Subcutaneous abdominal adipose tissue (tissue), 5 donors: Measurements from ENCODE around the gene CBY2.
"Not testable (repeated sequence)": the region's sequence is repeated elsewhere in the genome, so short reads cannot be mapped to it uniquely, and the experiment has no call there.

Experiments
- H3K27ac ChIP-seq: one replicate; pipeline ENCODE4 v1.7.0; 2013; ENCODE audit warnings: low read depth, mild to moderate bottlenecking, inconsistent platforms, low read length, moderate library complexity
- H3K27me3 ChIP-seq, 5 donors: one replicate each; pipeline ENCODE4 v1.7.0; 2013; ENCODE audit warnings: low read length in 5 of 5, inconsistent platforms in 1 of 5; ENCODE audit not compliant: control insufficient read depth in 5 of 5, insufficient read depth in 4 of 5
- H3K36me3 ChIP-seq, 5 donors: one replicate each; pipeline ENCODE4 v1.7.0; 2013; ENCODE audit warnings: low read length in 5 of 5; ENCODE audit not compliant: control insufficient read depth in 5 of 5, insufficient read depth in 5 of 5
- H3K4me1 ChIP-seq, 5 donors: one replicate each; pipeline ENCODE4 v1.7.0; 2013; ENCODE audit warnings: low read length in 5 of 5, mild to moderate bottlenecking in 3 of 5, moderate library complexity in 1 of 5; ENCODE audit not compliant: control insufficient read depth in 5 of 5, insufficient read depth in 5 of 5
- H3K4me3 ChIP-seq, 5 donors: one replicate each; pipeline ENCODE4 v1.7.0; 2013; ENCODE audit warnings: low read length in 5 of 5, low read depth in 1 of 5
- H3K9ac ChIP-seq, 5 donors: one replicate each; pipeline ENCODE4 v1.7.0; 2013; ENCODE audit warnings: low read length in 5 of 5, mild to moderate bottlenecking in 4 of 5, moderate library complexity in 3 of 5
- H3K9me3 ChIP-seq, 5 donors: one replicate each; pipeline ENCODE4 v1.7.0; 2013; ENCODE audit warnings: low read length in 5 of 5; ENCODE audit not compliant: control insufficient read depth in 5 of 5
- donor health status: healthy.
- donor health status: healthy.
- donor health status: healthy.
- donor health status: healthy.
- donor health status: healthy.

CBY2 gene, protein sequence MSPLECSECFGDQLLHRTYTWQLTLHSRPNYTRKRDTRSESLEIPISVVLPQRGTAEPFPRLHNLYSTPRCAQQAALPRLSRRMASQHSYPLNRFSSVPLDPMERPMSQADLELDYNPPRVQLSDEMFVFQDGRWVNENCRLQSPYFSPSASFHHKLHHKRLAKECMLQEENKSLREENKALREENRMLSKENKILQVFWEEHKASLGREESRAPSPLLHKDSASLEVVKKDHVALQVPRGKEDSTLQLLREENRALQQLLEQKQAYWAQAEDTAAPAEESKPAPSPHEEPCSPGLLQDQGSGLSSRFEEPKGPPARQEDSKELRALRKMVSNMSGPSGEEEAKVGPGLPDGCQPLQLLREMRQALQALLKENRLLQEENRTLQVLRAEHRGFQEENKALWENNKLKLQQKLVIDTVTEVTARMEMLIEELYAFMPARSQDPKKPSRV

DNA sequence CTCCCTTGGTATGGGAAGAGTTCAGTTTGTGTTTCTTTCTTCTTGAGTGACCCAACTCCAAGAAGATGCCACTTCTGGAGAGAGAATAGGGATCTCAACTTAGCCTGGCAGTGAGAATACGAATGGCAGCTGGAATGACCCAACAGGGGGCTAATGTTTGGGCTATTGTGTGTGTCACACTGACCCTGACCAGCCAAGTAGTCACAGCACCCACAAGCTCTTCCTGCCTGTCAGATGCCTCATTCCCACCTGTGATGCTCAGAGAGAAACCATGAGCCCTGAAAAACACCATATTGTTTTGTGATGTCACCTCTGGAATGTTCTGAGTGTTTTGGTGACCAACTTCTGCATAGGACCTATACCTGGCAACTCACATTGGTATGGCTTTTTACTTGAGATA, at the start of gene CBY2:
CBY2 (plus strand) TSS at position 233 of the 400 bp plus-strand sequence; CDS start at position 304, 71 bp downstream.
- Histone ChIP-seq H3K27me3 (no peaks in the 10 kb centered on the region), H3K9ac (no peak within 1 kb of the TSS), H3K36me3 (no peaks in the 10 kb centered on the region), H3K9me3 (no peaks in the 10 kb centered on the region), H3K4me3 (no peak within 1 kb of the TSS), H3K27ac (no peak within 1 kb of the TSS), H3K4me1 (peaks cover 0 to 5% (median 0%) of the 10 kb centered on the region in 5 donors)

DNA sequence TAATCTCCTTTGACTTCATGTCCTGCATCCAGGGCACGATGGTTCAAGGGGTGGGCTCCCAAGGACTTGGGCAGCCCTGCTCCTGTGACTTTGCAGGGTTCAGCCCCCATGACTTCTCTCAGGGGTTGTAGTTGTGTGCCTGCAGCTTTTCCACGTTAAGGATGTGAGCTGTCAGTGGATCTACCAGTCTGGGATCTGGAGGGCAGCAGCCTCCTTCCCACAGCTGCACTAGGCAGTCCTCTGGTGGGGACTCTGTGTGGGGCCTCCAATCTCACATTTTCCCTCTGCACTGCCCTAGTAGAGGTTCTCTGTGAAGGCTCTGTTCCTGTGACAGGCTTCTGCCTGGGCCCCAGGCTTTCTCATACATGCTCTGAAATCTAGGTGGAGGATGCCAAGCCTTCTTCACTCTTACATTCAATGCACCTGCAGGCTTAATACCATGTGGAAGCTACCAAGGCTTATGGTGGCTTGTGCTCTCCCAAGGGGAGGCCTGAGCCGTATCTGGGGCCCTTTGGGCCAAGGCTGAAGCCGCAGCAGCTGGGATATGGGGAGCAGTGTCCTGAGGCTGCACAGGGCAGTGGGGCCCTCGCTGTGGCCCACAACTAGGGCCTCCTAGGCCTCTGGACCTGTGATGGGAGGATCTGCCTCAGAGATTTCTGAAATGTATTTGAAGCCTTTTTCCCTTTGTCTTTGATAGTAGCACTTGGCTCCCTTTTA, 47.3 kb upstream of the CBY2 start:
- Histone ChIP-seq H3K36me3 (no peaks in the 10 kb centered on the region), H3K9me3 (peaks cover 0 to 8% (median 5%) of the 10 kb centered on the region in 5 donors), H3K4me3 (no peak overlapping the region), H3K4me1 (no peaks in the 10 kb centered on the region), H3K27me3 (no peaks in the 10 kb centered on the region), H3K9ac (no peak overlapping the region), H3K27ac (no peak overlapping the region)

DNA sequence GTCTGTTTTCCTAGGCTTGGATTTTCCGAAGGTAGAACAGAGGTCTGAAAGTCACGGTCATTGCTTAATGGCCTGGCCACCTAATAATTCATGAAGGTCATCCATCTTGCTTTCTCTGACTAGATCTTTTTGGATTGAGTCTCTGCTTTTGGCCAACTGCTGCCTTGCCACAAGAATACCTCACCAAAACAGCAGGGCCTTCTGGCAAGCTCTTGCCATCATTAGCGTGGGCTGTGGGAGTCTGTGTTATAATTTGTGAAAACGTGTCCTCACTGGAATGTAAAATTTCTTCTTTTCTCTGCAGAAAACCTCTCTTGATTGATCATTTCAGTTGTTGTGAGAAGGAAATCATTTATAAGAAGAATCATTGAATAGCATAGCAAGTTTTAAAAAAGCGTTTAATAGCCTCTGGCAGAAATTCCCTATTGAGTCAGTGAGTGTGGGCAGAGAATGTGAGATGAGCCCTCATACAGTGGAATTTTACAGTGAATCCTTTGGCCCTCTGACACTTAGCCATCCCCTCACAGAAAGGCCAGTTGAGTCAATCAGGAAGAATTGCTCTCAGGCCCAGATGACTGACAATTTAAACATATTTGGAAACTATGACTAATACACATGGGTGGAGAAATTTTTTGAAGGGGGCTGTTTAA, 43.4 kb upstream of the CBY2 start:
- Histone ChIP-seq H3K36me3 (no peaks in the 10 kb centered on the region), H3K27ac (no peak overlapping the region), H3K9ac (no peak overlapping the region), H3K4me1 (no peaks in the 10 kb centered on the region), H3K9me3 (peaks cover 0 to 8% (median 3%) of the 10 kb centered on the region in 5 donors), H3K4me3 (no peak overlapping the region), H3K27me3 (no peaks in the 10 kb centered on the region)

DNA sequence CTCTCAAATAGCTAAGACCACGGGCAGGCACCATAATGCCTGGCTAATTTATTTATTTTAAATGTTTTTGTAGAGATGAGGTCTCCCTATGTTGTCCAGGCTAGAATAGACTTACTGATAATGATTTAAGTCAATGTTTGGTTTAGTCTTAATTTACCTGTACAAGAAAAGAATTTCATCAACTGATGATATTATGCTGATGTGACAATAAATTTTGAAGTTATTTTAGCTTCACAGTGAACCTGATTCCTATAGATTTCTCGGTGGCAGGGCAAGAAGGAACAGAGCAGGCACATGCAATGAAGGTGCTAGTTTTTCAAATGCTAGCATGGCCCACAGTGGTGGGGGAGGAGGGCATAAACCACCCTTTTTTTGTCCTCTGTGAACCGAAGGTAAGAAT, 42.6 kb upstream of the CBY2 start:
- peaks cover 0 to 8% (median 3%) of the 10 kb centered on the region in 5 donors for H3K9me3 ChIP-seq
- no peaks in the 10 kb centered on the region for H3K27me3 ChIP-seq
- no peak overlapping the region for H3K4me3 ChIP-seq
- no peaks in the 10 kb centered on the region for H3K4me1 ChIP-seq
- H3K36me3 ChIP-seq = no peaks in the 10 kb centered on the region
- no peak overlapping the region for H3K27ac ChIP-seq
- no peak overlapping the region for H3K9ac ChIP-seq

DNA sequence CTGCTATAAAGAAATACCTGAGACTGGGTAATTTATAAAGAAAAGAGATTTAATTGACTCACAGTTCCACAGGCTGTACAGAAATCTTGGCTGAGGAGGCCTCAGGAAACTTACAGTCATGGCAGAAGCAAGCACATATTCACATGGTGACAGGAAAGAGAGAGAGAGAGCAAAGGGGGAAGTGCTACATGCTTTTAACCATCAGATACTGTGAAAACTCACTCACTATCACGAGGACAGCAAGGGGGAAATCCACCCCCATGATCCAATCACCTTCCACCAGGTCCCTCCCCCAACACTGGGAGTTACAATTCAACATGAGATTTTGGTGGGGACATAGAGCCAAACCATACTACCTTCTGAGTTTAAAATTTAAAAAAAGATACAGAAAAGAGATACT, 41.7 kb upstream of the CBY2 start:
- H3K9me3 ChIP-seq, H3K27me3 ChIP-seq, H3K36me3 ChIP-seq, H3K9ac ChIP-seq, H3K4me3 ChIP-seq, H3K4me1 ChIP-seq, H3K27ac ChIP-seq: not testable (repeated sequence)

DNA sequence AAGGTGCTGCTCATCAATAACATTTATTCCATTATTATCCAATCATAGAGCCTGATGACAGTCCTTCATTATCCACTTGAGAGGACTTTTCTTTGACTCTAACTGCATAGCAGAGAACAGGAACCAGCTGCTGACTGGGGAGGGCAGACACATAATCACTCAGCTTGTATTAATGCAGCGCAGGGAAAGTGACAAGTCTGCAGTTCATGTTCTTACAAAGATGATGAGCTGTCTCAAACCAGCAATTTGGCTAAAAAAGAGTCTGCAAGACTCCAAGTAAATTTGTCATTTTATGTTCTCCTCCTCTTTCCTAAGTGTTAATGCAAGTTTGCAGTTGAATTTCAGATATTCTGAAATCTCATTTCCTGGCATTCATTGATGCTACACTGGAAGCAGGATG, 40.0 kb upstream of the CBY2 start:
- Histone ChIP-seq H3K4me3 (no peak overlapping the region), H3K27ac (no peak overlapping the region), H3K27me3 (no peaks in the 10 kb centered on the region), H3K9me3 (peaks cover 0 to 6% (median 3%) of the 10 kb centered on the region in 5 donors), H3K36me3 (no peaks in the 10 kb centered on the region), H3K4me1 (no peaks in the 10 kb centered on the region), H3K9ac (no peak overlapping the region)

DNA sequence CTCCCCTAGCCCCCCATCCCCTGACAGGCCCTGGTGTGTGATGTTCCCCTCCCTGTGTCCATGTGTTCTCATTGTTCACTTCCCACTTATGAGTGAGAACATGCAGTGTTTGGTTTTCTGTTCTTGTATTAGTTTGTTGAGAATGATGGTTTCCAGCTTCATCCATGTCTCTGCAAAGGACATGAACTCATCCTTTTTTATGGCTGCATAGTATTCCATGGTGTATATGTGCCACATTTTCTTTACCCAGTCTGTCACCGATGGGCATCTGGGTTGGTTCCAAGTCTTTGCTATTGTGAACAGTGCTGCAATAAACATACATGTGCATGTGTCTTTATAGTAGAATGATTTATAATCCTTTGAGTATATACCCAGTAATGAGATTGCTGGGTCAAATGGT, 39.2 kb upstream of the CBY2 start:
- H3K4me1 ChIP-seq, H3K36me3 ChIP-seq, H3K4me3 ChIP-seq, H3K27ac ChIP-seq, H3K27me3 ChIP-seq, H3K9me3 ChIP-seq, H3K9ac ChIP-seq: not testable (repeated sequence)

DNA sequence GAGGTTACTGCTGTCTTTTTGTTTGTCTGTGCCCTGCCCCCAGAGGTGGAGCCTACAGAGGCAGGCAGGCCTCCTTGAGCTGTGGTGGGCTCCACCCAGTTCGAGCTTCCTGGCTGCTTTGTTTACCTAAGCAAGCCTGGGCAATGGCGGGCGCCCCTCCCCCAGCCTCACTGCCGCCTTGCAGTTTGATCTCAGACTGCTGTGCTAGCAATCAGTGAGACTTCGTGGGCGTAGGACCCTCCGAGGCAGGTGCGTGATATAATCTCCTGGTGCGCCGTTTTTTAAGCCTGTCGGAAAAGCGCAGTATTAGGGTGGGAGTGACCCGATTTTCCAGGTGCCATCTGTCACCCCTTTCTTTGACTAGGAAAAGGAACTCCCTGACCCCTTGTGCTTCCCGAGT, 32.5 kb upstream of the CBY2 start:
- H3K4me1 ChIP-seq, H3K4me3 ChIP-seq, H3K9ac ChIP-seq, H3K27me3 ChIP-seq, H3K9me3 ChIP-seq, H3K27ac ChIP-seq, H3K36me3 ChIP-seq: not testable (repeated sequence)

DNA sequence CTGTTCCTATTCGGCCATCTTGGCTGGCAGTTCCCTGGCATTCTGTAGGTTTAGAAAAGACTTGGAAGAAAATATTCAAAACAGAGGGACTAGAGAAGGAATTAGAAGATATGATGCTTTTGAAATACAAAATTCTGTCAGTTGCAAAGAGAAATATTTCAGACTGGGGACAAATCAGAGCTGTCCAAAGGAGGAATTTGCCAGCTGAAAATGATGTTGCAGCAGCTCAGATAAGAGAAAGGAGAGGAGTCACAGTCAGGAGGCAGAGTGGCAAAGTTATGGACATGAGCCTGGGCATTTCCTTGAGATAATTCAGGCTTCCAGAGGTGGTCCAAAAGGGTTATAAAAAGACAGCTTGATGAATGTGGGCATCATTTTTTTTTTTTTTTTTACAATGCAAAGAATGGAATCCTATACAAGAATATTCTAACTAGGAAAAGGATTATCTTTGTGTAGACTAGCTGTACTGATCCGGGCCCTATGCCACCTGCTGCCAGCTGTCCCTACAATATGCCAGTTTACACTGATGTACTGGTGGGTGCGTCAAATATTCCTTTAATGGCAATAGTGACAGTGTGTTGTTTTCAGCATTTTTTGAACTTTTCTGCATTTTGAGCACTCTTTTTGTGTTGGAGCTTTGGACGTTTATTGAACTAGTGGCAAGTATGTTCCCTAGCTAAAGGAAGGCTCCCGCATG, 31.8 kb upstream of the CBY2 start:
- H3K9me3 ChIP-seq = no peaks in the 10 kb centered on the region
- H3K9ac ChIP-seq = no peak overlapping the region
- no peak overlapping the region for H3K27ac ChIP-seq
- no peaks in the 10 kb centered on the region for H3K4me1 ChIP-seq
- H3K36me3 ChIP-seq = no peaks in the 10 kb centered on the region
- H3K4me3 ChIP-seq = no peak overlapping the region
- no peaks in the 10 kb centered on the region for H3K27me3 ChIP-seq
